ENCODE results near the gene RPL27. TPM values are rescaled to one million over a fixed set of nuclear protein-coding genes. Genes with fewer than 3 reads are reported as not detected.

The RPL27 gene
- total RNA-seq, 2 donors from 2014 or later, result 1,142 to 1,191 TPM

GRCh38 chr17:43030137-43030767, 32.0 kb downstream of the RPL27 start:
- Mint-ChIP-seq H3K27me3 (ENCODE audit: low read depth) (peaks cover 8% of the 10 kb centered on the region), H3K4me3 (no peak overlapping the region), H3K27ac (no peak overlapping the region), H3K9me3 (no peaks in the 10 kb centered on the region), H3K4me1 (ENCODE audit: low read depth) (peaks cover 4% of the 10 kb centered on the region), H3K36me3 (ENCODE audit: insufficient read depth in 2 of 2) (no peaks in the 10 kb centered on the region)
- DNase-seq (no peak), ATAC-seq (replicated peaks in 1 of 2) (no peak)

GRCh38 chr17:43031666-43032065, 33.4 kb downstream of the RPL27 start:
- H3K36me3 Mint-ChIP-seq (ENCODE audit: insufficient read depth in 2 of 2), result no peaks in the 10 kb centered on the region
- no peaks in the 10 kb centered on the region for H3K27me3 Mint-ChIP-seq (ENCODE audit: low read depth)
- H3K27ac Mint-ChIP-seq, result no peak overlapping the region

GRCh38 chr17:43033948-43034881, 36.0 kb downstream of the RPL27 start:
- Mint-ChIP-seq H3K27ac (no peak overlapping the region), H3K27me3 (ENCODE audit: low read depth) (no peaks in the 10 kb centered on the region), H3K9me3 (no peaks in the 10 kb centered on the region), H3K4me3 (no peak overlapping the region), H3K36me3 (ENCODE audit: insufficient read depth in 2 of 2) (no peaks in the 10 kb centered on the region), H3K4me1 (ENCODE audit: low read depth) (no peaks in the 10 kb centered on the region)
- DNase-seq (no peak), ATAC-seq (replicated peaks in 1 of 2) (no peak)

More at GRCh38 chr17:43031666-43032065, 33.4 kb downstream of the RPL27 start:
- H3K9me3 Mint-ChIP-seq, result no peaks in the 10 kb centered on the region
- H3K4me1 Mint-ChIP-seq (ENCODE audit: low read depth), result no peaks in the 10 kb centered on the region
- DNase-seq, result no peak
- no peak overlapping the region for H3K4me3 Mint-ChIP-seq
- ATAC-seq (replicated peaks in 1 of 2), result no peak

GRCh38 chr17:43034894-43035293, 36.7 kb downstream of the RPL27 start:
- Mint-ChIP-seq H3K9me3 (no peaks in the 10 kb centered on the region), H3K4me1 (ENCODE audit: low read depth) (no peaks in the 10 kb centered on the region), H3K27me3 (ENCODE audit: low read depth) (no peaks in the 10 kb centered on the region), H3K36me3 (ENCODE audit: insufficient read depth in 2 of 2) (no peaks in the 10 kb centered on the region), H3K27ac (no peak overlapping the region), H3K4me3 (no peak overlapping the region)
- DNase-seq, result no peak
- ATAC-seq (replicated peaks in 1 of 2), result no peak

- Mint-ChIP-seq H3K9me3 (no peaks in the 10 kb centered on the region), H3K4me1 (ENCODE audit: low read depth) (no peaks in the 10 kb centered on the region), H3K27ac (no peak overlapping the region), H3K36me3 (ENCODE audit: insufficient read depth in 2 of 2) (peaks cover 0 to 3% of the 10 kb centered on the region in 2 donors), H3K27me3 (ENCODE audit: low read depth) (no peaks in the 10 kb centered on the region), H3K4me3 (no peak overlapping the region)
- ATAC-seq (replicated peaks in 1 of 2) (no peak), DNase-seq (no peak)
These were observed 41.4 kb downstream of the RPL27 start for GRCh38 chr17:43039646-43040045.

- H3K4me3 Mint-ChIP-seq, result no peak overlapping the region
- ATAC-seq (replicated peaks in 1 of 2), result no peak
- no peaks in the 10 kb centered on the region for H3K9me3 Mint-ChIP-seq
- H3K4me1 Mint-ChIP-seq (ENCODE audit: low read depth), result no peaks in the 10 kb centered on the region
- no peak for DNase-seq
- peaks cover 0 to 3% of the 10 kb centered on the region in 2 donors for H3K36me3 Mint-ChIP-seq (ENCODE audit: insufficient read depth in 2 of 2)
- no peaks in the 10 kb centered on the region for H3K27me3 Mint-ChIP-seq (ENCODE audit: low read depth)
- no peak overlapping the region for H3K27ac Mint-ChIP-seq
These were observed 42.4 kb downstream of the RPL27 start for GRCh38 chr17:43040655-43041054.

- H3K4me3 Mint-ChIP-seq, result no peak overlapping the region
- peaks cover 0 to 5% of the 10 kb centered on the region in 2 donors for H3K36me3 Mint-ChIP-seq (ENCODE audit: insufficient read depth in 2 of 2)
- no peak for ATAC-seq (replicated peaks in 1 of 2)
- no peaks in the 10 kb centered on the region for H3K27me3 Mint-ChIP-seq (ENCODE audit: low read depth)
- no peak overlapping the region for H3K27ac Mint-ChIP-seq
- no peaks in the 10 kb centered on the region for H3K4me1 Mint-ChIP-seq (ENCODE audit: low read depth)
- H3K9me3 Mint-ChIP-seq, result no peaks in the 10 kb centered on the region
- DNase-seq, result no peak
These were observed 43.9 kb downstream of the RPL27 start for GRCh38 chr17:43042025-43042628.

- no peaks in the 10 kb centered on the region for H3K27me3 Mint-ChIP-seq (ENCODE audit: low read depth)
- H3K36me3 Mint-ChIP-seq (ENCODE audit: insufficient read depth in 2 of 2), result peaks cover 0 to 9% of the 10 kb centered on the region in 2 donors
- no peak for ATAC-seq (replicated peaks in 1 of 2)
- no peak overlapping the region for H3K4me3 Mint-ChIP-seq
- no peaks in the 10 kb centered on the region for H3K4me1 Mint-ChIP-seq (ENCODE audit: low read depth)
- H3K9me3 Mint-ChIP-seq, result no peaks in the 10 kb centered on the region
- no peak for DNase-seq
- H3K27ac Mint-ChIP-seq, result no peak overlapping the region
These were observed 45.1 kb downstream of the RPL27 start for GRCh38 chr17:43043307-43043706.

- Mint-ChIP-seq H3K27ac (no peak overlapping the region), H3K4me3 (no peak overlapping the region), H3K4me1 (ENCODE audit: low read depth) (no peaks in the 10 kb centered on the region), H3K27me3 (ENCODE audit: low read depth) (no peaks in the 10 kb centered on the region), H3K9me3 (no peaks in the 10 kb centered on the region), H3K36me3 (ENCODE audit: insufficient read depth in 2 of 2) (peaks cover 0 to 14% of the 10 kb centered on the region in 2 donors)
- DNase-seq (no peak), ATAC-seq (replicated peaks in 1 of 2) (no peak)
These were observed 45.8 kb downstream of the RPL27 start for GRCh38 chr17:43044024-43044423.

GRCh38 chr17:43051969-43052368, 53.8 kb downstream of the RPL27 start:
- Mint-ChIP-seq H3K9me3 (no peaks in the 10 kb centered on the region), H3K27me3 (ENCODE audit: low read depth) (no peaks in the 10 kb centered on the region), H3K4me1 (ENCODE audit: low read depth) (no peaks in the 10 kb centered on the region), H3K27ac (no peak overlapping the region), H3K36me3 (ENCODE audit: insufficient read depth in 2 of 2) (peaks cover 5 to 46% of the 10 kb centered on the region in 2 donors), H3K4me3 (no peak overlapping the region)
- DNase-seq (no peak), ATAC-seq (replicated peaks in 1 of 2) (no peak)

Other genes starting within 250 kb of the RPL27 start
- gene RAMP2, start 237.2 kb upstream of the RPL27 start, total RNA-seq, result not detected
- 10 to 100 TPM; 64.4 to 71.6 TPM for gene VPS25, start 225.0 kb upstream of the RPL27 start, total RNA-seq
- gene WNK4, start 217.8 kb upstream of the RPL27 start, total RNA-seq, result 1 to 10 TPM; 1.0 to 1.1 TPM
- 10 to 100 TPM; 21.9 to 23.9 TPM for gene COA3, start 199.7 kb upstream of the RPL27 start, total RNA-seq
- gene CNTD1, start 199.6 kb upstream of the RPL27 start, total RNA-seq, result under 1 TPM; 0.22 to 0.32 TPM
- gene BECN1, start 174.1 kb upstream of the RPL27 start, total RNA-seq, result 100 to 1,000 TPM in 1 of 2 donors, 10 to 100 TPM in 1; 98.4 to 100 TPM
- 10 to 100 TPM; 87.4 to 91.2 TPM for gene PSME3, start 165.0 kb upstream of the RPL27 start, total RNA-seq
- gene AOC2, start 153.8 kb upstream of the RPL27 start, total RNA-seq, result 10 to 100 TPM in 1 of 2 donors, 1 to 10 TPM in 1; 8.8 to 11.5 TPM
- gene AOC3, start 147.2 kb upstream of the RPL27 start, total RNA-seq, result 1 to 10 TPM; 6.8 to 9.4 TPM
- gene G6PC1, start 97.6 kb upstream of the RPL27 start, total RNA-seq, result not detected
- 10 to 100 TPM; 50.7 to 52.2 TPM for gene AARSD1, start 34.0 kb upstream of the RPL27 start, total RNA-seq
- gene PTGES3L, start 18.3 kb upstream of the RPL27 start, total RNA-seq, result under 1 TPM; 0.36 to 0.95 TPM
- gene RUNDC1, start 17.9 kb upstream of the RPL27 start, total RNA-seq, result 10 to 100 TPM in 1 of 2 donors, 1 to 10 TPM in 1; 10.0 to 11.5 TPM
- 10 to 100 TPM; 28.3 to 63.3 TPM for gene IFI35, start 8.4 kb downstream of the RPL27 start, total RNA-seq
- gene VAT1, start 24.0 kb downstream of the RPL27 start, total RNA-seq, result 10 to 100 TPM; 13.2 to 23.2 TPM
- not detected for gene RND2, start 26.8 kb downstream of the RPL27 start, total RNA-seq
- 100 to 1,000 TPM; 111 to 137 TPM for gene BRCA1, start 126.9 kb downstream of the RPL27 start, total RNA-seq
- 10 to 100 TPM; 86.3 to 92.1 TPM for gene NBR1, start 172.8 kb downstream of the RPL27 start, total RNA-seq
- gene TMEM106A, start 213.5 kb downstream of the RPL27 start, total RNA-seq, result 10 to 100 TPM; 11.7 to 21.6 TPM
- under 1 TPM in 1 of 2 donors, not detected in 1; 0.74 TPM for gene CCDC200, start 230.2 kb downstream of the RPL27 start, total RNA-seq
- 1,000 to 10,000 TPM; 4,759 to 5,082 TPM for gene RNU2-1, start 235.6 kb downstream of the RPL27 start, total RNA-seq